HCEC 1CT (cell line): ENCODE data around the gene WDR5.

ENCODE experiments used
- DNase-seq: peaks from one replicate; pipeline ENCODE4 v3.0.0-alpha.2; 2017

WDR5 gene

DNA sequence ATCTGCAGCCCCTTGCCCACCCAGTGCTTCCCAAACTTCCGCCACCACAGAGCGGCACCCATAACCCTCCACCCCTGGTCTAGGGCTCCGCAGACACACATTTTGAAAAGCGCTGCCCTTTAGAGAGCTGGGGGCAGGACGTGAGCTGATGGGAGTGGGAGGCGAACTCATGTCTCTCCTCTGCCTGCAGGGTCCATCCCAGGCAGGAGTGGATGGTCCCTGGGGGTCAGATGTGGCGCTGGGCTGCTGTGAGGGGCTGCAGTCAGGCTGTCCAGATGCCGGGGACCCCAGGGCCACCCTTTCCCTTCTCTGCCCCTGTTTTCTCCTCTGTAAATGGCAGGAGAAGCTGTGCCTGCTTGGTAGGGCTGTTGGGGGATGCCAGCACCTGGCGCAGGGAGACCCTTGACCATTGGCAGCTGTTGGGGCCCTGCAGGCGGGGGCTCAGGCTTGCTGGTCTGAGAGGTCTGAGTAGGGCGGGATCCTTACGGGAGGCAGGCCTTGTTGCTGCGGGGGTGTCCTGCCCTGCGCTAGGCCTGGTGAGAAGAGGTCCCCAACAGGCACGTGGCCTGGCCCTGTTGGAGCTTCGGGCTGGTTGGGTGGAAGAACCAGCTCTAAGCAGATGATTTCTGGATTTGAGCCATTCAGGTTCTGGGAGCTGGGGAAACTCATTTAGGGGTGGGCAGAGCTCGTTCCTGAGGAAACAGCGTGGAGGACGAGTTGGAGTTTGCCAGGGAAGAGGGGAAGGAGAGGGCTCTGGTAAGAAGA, 38.8 kb downstream of the WDR5 start:
- DNase-seq = no peak

DNA sequence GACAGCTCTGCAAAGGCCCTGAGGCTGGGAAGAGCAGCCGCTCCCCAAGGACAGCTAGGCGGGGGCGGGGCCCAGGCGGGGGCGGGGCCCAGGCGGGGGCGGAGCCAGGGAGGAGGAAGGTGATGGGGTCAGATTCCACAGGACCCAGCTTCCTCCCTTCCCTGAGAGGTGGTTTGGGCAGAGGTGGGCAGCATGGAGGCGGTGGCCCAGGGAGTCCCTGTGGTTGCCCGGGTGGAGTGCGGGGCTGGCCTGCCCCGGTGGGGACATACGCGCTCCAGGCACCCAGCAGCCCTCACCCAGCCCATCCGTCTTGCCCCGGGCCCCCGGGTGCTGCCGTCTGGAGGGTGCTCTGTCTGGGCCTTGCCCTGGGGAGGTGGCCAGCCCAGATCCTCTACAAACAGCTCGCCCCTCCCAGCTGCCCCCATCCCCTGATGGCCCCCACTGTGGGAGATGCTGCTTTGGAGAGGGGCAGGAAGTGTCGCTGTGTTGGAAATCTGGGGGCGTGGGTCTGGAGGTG, 39.5 kb downstream of the WDR5 start:
- no peak for DNase-seq

DNA sequence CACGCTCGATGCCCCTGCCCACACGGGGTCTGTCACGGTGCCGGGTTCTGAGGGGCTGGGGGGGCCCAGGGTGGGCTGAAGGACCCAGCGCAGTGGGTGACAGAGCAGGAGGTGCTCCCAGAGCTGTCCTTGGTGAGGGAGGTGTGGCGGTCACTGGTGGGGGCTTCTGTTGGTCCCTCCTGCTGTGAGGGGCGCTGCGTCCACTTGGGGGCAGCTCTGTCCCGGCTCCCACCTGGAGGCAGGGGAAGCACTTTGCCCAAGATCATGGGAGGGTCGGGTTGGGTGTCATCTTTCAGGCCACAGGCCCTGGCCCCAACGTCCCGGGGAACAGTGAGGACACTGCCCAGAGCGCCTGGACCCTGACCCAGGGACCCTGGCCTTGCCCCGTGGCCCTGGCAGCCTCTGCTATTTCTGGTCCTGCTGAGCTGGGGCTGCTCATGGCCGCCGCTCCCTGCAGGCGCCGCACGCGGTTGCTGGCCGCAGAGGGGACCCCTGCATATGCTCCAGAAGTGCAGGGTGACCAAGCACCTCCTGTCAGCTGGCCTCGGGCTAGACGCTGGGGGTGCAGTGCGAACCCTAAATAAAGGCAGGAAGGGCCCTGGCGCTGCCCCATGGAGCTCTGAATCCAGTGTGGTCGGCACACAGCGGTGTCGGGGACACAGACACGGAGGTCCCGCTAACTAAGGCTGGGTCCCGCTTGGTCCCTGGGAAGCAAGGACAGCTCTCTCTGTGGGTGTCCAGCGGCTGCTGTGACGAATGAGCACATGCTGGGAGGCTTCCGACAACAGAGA, 40.1 kb downstream of the WDR5 start:
- no peak for DNase-seq

DNA sequence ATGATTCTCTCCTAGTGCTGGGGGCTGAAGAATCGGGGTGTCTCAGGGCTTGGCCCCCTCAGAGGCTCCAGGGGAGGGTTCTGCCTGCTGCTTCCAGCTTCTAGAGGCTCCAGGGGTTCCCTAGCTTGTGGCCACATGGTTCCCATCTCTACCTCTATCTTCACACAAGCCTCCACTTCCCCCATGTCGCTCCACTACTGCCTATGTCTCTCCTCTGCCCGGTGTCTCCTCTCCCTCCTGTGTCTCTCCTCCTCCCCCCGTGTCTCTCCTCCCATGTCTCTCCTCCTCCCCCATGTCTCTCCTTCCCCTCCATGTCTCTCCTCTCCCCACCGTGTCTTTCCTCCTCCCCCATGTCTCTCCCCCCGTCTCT, 40.7 kb downstream of the WDR5 start:
- no peak for DNase-seq

DNA sequence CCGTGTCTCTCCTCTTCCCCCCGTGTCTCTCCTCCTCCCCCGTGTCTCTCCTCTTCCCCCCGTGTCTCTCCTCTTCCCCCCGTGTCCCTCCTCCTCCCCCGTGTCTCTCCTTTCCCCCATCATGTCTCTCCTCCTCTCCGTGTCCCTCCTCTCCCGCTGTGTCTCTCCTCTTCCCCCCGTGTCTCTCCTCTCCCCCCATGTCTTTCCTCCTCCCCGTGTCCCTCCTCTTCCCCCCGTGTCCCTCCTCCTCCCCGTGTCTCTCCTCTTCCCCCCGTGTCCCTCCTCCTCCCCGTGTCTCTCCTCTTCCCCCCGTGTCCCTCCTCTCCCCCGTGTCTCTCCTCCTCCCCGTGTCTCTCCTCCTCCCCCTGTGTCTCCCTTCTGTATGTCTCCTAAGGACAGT, 41.3 kb downstream of the WDR5 start:
- no peak for DNase-seq

DNA sequence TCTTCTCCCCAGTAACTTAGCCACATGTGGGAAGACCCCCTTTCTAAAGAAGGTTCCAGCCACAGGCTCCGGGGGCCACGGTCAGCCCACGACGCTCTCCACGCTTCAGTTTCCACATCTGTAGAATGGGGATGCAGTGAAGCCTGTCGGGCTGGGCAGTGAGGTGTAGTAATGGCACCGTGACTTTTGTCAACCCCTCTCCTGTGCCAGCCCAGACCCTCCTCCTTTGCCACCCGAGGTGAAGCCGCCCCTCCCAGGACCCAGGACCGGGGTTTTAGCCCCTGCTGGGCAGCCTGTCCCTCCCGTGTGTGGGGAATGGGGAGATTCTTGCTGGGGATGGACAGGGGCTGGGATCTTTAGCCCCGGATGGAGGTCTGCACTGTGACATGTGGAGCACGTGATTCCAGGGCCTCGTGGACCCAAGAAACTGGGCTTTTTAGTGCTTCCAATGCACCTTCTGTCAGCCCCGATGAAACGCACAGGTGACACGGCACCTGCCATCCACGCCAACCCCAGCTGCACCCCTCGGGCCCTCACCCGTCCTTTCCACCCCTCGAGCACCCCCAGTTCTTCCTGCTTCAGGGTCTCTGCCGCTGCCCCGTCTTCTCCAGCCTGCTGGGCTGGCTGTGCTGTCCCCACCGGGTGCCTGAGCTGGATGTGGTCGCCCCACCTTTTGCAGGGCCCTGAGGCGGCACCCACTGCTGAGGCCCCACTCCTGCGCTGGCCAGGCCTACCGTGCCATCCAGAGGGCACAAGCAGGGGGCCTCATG, 41.9 kb downstream of the WDR5 start:
- no peak for DNase-seq

DNA sequence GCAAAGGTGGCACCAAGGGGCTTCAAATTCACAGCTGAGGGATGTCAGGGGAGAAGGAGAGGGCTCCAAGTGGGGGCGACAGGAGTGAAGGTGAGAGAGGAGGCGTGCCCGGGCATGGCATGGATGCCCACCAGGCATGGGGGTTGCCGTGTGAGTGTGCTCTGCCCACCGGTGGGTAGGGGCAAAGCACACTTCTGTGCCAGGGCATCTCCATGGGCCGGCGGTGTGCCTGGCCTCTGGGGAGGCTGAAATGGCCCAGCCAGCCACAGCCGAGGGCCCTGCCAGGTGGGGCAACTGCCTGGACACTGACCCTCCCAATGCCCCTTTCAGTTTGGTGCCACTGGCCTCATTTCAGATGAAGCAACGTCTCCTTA, 42.5 kb downstream of the WDR5 start:
- DNase-seq = no peak

DNA sequence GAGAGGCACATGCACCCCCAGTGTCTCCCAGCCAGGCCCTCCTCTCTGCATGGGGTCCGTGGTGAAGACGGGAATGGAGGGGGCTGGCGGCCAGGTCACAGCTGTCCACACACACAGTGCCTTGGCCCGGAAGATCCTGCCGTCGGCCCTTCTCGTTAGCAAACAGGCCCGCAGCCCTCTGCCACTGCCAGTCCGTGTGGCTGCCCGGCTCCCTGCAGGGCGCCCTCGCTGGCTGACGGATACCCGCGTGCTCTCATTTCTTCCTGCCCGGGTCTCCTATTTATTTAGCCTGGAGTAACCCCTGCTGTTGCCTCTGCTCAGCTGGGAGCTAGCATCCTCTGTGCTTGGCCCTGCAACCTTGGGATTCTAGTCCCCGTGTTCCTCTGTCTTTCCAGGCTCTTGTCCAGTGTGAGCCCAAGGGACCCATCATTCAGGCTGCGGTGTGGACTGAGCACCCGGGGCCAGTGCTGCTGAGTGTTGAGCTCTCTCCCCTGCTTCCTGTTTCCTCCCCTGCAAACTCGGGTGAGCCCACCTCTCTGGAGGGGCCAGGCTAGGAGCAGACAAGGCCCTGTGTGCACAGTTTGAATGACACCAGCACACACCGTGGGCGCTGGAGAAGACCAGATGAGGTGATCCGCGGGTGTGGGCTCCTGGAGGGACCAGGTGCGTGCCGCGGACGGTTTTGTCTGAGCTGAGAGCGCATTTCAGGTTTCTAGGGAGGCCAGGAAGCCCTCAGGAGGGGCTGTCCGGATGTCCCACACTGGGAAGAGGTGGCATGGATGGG, 43.1 kb downstream of the WDR5 start:
- DNase-seq = no peak

DNA sequence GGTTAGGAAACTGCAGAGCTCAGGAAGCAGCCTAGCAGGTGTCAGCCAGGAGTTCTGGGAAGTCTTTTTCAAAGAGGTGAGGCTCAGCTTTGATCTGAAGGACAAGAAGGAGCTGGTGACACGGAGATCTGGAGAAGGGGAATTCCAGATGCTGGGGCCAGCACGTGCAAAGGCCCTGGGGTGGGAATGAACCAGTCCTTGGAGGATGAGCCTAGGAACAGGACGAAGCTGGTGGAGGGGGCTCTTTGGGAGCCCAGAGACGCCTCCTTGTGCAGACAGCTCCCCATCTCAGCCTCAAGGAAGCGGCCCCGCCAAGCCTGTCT, 43.7 kb downstream of the WDR5 start:
- DNase-seq = no peak

DNA sequence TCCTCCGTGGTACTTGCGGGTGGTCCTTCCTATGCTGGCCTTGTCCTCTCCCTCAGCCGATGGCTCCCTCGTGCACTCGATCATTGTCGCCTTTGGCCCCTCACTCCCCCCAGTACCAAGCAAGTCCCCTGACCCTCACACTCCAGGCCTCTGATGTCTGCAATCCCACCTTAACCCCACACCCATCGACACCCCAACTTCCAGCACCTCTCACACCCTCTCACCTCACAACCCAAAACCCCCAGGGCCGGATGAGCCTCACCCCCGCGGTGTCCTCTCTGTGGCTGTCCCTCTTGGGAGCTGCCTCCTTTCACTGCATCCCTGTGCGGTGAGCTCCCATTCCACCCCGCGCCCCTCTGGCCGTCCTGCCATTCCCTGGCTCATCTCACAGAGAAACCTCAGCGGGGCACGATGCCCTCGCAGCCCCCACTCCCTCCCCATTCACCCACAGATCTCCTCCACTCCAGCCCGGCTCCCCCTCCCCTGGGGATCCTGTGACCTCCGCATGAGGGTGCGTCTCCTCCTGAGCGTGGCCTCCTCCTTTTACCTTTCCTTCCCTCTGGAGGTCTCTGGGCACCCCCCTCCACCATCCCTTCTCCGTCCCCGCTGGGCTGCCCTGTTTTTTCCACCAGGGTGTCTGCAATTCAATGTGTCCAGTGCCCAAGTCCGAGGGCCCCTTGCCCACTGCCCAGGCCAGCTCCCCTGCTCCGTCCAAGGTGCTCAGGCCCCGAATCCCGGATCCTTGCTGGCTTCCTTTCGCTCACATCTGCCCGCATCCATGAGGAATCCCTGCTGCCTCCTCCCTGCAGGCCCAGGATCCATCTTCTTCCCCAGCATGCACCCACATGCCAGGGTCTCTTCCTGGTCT, 44.3 kb downstream of the WDR5 start:
- no peak for DNase-seq

DNA sequence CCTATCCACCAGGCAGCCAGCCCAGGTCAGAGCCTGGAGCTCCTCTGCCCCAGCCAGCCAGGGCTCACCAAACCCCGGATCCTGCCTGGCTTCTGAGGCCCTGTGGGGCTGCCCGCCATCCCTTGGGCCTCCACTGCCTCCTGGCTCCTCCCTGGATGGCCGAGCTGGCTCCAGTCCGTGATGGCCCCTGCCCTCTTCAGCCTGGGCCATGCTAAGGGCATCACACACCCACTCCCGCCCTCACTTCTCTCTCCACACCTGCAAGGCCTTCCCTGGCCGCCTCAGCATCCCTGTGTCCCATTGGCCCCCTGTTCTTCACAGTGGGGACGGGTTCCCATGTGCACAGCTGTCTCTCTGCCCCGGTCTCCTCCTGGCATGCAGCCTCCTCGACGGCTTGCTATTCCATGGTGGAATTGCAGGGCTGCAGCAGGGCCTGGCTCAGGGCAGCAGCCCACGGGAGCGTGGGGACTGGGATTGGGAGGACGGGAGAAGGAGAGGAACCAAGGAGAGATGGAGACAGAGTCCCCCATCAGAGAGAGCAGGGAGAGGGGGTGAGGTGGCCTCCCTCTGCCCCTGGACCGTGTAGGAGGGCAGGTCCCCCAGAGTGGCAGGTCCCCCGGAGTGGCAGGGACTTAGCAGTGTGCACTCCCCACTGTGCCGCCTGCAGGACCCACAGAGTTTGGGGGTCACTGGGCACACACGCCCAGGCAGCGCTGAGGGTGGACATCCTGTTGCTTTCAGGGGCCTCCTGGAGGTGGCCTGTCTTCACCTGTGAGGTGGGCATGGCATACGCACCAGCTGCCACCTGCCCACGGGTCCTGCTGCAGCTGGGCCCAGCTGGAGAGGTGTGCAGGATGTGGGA, 45.1 kb downstream of the WDR5 start:
- DNase-seq = no peak

DNA sequence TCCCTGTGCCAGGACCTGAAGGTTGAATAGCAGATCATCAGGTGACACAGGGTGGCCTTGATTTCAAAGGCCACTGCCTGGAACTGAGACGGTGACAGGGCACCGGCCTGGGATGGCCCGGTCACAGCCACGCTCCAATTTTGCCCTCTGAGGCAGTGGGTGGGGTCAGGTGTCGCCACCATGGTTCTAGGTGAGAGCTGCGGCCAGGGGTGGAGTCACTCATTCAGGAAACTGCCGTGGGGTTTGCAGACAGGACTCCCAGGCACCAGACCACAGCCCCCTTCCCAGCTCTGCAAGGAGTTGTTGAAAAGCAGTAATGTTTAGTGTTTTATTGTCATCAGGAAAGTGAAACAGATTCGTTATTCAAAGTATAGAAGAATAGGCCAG, 45.8 kb downstream of the WDR5 start:
- DNase-seq = no peak

DNA sequence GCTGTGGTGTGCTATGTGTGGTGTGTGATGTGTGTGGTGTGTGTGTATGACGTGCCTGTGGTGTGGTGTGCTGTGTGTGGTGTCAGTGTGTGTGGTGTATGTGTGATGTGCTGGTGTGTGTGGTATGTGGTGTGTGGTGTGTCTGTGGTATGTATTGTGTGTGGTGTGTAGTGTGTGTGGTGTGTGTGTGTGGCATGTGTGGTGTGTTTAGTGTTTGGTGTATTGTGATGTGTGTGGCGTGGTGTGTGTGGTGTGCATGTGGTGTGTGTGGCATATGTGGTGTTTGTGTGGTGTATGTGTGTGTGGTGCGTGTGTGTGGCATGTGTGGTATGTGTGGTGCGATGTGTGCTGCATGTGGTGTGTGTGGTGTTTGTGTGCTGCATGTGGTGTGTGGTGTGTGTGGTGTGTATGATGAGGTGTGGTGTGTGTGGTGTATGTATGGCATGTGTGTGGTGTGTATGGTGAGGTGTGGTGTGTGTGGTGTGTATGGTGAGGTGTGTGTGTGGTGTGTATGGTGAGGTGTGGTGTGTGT, 46.7 kb downstream of the WDR5 start:
- DNase-seq = no peak

DNA sequence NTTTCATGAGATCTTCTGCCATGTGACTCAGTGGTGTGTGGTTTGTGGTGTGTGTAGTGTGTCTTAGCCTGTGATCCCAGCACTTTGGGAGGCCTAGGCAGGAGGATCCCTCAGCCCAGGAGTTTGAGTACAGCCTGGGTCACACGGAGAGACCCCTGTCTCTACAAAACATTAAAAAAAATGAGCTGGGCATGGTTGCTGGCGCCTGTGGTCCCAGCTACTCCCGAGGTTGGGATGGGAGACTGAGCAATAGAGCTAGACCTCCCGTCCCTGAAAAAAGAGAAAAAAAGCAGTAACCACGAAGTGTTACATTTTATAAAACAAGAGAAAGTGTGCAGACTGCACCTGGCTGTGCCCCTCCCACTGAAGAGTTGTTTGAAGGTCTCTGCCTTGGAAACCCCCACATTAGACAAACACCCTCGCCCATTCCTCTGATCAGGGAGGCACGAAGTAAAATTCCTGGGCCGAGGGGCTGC, 49.7 kb downstream of the WDR5 start:
- no peak for DNase-seq

DNA sequence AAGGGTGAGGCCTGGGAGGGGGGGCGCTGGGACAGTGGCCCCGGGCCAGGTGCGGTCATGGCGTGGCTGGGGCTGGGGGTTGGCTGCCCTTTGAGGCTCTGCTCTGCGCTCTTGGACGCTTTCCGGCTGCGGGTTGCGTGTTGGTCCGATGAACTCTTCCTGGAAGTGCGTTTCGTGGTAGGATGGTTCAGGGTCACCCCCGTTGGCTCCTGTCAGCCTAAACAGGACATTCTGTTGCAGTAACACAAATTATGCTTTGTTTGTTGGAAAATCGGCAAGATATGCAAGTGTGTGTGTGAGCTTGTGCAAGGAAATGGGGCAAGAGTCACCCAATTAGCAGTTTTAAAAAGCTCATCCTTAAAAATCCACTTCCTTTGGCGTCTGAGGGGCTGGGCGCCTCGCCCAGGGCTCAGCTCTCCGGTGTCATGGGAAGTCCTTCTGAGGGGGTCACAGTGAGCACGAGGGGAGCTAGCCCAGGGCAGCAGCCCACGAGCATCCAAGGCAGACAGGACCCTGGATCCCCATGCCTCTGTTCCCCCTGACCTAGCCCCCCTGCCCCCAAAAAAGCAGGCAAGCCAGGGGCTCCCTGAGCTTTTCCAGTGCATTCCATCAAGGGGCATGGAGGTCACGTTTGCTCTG, 50.7 kb downstream of the WDR5 start:
- no peak for DNase-seq

DNA sequence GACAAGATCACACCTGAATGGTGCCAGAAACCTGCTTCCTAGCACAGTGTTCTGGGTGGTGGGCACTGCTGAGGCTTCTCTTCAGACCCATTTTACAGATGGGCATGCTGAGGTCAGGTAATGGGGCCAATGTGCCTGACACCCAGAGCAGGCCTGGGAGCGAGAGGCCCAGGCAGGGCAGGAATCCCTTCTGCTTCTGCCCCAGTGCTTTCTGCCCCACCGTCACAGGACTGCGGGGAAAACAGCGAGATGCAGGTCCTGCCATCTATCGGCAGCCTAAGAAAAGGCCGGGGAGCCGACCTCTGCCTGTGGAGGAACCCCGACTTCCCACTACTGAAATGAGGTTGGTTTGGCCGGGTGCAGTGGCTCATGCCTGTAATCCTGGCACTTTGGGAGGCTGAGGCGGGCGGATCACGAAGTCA, 51.2 kb downstream of the WDR5 start:
- DNase-seq = no peak

DNA sequence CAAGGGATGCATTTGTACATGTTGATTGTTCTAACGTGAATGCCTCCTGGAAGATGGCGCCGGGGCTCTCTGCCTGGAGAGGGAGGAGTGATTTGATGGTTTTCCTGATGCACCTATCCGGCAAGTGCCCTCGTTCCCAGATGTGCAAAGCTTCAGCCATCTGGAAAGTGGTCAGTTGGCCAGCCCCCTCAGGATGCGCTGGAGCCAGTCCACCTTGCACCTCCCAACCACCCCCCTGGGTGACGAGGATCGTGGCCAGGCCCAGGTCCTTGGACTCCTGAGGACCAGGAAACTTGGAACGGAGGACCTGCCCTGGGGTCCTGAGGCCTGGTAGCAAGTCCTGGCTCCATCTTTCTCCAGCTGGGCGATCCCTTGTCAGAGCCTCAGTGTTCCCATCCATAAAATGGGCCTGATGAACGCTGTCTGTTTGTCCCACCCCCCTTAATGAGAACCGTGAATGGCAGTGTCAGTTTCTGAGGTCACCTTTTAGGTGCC, 52.1 kb downstream of the WDR5 start:
- no peak for DNase-seq

DNA sequence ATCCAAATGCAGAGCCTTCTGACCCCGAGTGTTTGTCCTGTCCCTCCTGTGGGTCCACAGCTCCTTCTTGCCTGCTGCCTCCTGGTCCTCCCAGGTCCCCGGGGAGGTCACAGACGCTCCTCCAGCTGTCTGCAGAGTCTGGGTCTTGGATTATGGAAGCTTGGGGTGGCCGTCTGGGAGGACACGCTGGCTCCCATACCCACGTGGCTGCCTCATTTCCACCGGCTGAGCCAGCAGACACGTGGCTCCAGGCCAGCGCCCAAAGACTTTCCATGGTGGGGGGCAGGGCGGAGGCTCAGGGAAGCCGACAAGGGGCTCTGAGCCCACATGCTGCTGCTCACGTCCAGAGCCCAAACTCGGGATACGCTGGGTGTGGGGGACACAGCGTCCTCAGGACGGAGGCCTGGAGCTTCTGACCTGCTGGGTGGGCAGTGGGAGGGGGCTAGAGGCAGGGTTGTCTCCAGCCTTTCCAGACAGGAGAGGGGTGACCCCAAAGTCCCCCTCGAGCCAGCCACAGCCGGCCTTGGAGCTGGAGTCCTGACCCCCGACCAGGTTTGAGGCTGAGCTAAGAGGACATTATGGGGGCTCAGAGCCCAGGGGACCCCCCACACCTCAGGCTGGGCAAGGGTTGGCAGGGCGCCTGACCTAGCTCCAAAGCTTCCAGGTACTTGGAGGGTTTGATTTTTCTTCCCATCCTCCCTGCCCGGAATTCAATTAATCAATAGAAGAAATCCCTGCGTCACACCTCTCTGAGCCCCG, 52.7 kb downstream of the WDR5 start:
- DNase-seq = no peak

DNA sequence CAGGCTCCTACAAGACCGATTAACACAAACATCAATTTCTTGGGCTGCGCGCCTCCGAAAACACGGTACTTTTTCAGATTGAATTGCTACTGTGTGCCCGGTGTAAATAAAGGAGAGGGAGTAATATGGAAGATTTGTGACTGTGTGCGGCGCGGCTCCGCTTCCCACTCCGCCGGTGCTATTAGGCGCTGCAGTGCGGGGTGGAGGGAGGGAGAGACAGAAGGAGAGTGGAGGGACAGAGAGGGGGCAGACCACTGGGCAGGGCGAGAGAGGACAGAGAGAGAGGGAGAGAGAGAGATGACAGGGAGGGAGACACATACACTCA, 53.2 kb downstream of the WDR5 start:
- no peak for DNase-seq
